GM18951 (cell line): Measurements from ENCODE around the gene KIAA0040.

Source experiments
- POLR2A ChIP-seq: IDR thresholded peaks from 4 replicates; pipeline ENCODE4 v1.6.1; 2011; ENCODE audit warnings: mild to moderate bottlenecking; ENCODE audit not compliant: insufficient read length, insufficient read depth; ENCODE audit errors: extremely low read depth
- in situ Hi-C: fragments of 300-500 bp; cut with MboI; formaldehyde crosslinking; loops from one replicate; pipeline ENCODE4 v1.12.0; 2022; ENCODE audit warnings: low sequenced_read_pairs, mixed read lengths, inconsistent platforms; ENCODE audit not compliant: unreplicated experiment

Gene KIAA0040

GRCh38 chr1:175193527-175193910, 943 bp upstream of the KIAA0040 start:
- in situ Hi-C loops = no loop called here
- no peak for TF ChIP-seq POLR2A

GRCh38 chr1:175192111-175192629, 406 bp downstream of the KIAA0040 start:
- no peak for TF ChIP-seq POLR2A
- in situ Hi-C loops = no loop called here

- in situ Hi-C loops = no loop called here
- TF ChIP-seq POLR2A = no peak
Measured at GRCh38 chr1:175191659-175192058, 917 bp downstream of the KIAA0040 start.

GRCh38 chr1:175188936-175189335, 3.6 kb downstream of the KIAA0040 start:
- no peak for TF ChIP-seq POLR2A
- in situ Hi-C loops = no loop called here

GRCh38 chr1:175186433-175187160, 6.0 kb downstream of the KIAA0040 start:
- in situ Hi-C loops = no loop called here
- TF ChIP-seq POLR2A = no peak

- TF ChIP-seq POLR2A = no peak
Measured at GRCh38 chr1:175185903-175186302, 6.7 kb downstream of the KIAA0040 start.

GRCh38 chr1:175183586-175183985, 9.0 kb downstream of the KIAA0040 start:
- in situ Hi-C loops = no loop called here
- no peak for TF ChIP-seq POLR2A

More at GRCh38 chr1:175185903-175186302, 6.7 kb downstream of the KIAA0040 start:
- in situ Hi-C loops = no loop called here

GRCh38 chr1:175182201-175182746, 10.3 kb downstream of the KIAA0040 start:
- in situ Hi-C loops = no loop called here
- TF ChIP-seq POLR2A = no peak

GRCh38 chr1:175179837-175180590, 12.6 kb downstream of the KIAA0040 start:
- no peak for TF ChIP-seq POLR2A
- in situ Hi-C loops = no loop called here

GRCh38 chr1:175178456-175178855, 14.1 kb downstream of the KIAA0040 start:
- in situ Hi-C loops = no loop called here
- no peak for TF ChIP-seq POLR2A

GRCh38 chr1:175178056-175178455, 14.5 kb downstream of the KIAA0040 start:
- TF ChIP-seq POLR2A = no peak
- in situ Hi-C loops = no loop called here

- in situ Hi-C loops = no loop called here
Measured at GRCh38 chr1:175176246-175176645, 16.3 kb downstream of the KIAA0040 start.

GRCh38 chr1:175174309-175175102, 18.1 kb downstream of the KIAA0040 start:
- no peak for TF ChIP-seq POLR2A
- in situ Hi-C loops = no loop called here

More at GRCh38 chr1:175176246-175176645, 16.3 kb downstream of the KIAA0040 start:
- no peak for TF ChIP-seq POLR2A

GRCh38 chr1:175173531-175173930, 19.0 kb downstream of the KIAA0040 start:
- in situ Hi-C loops = no loop called here
- TF ChIP-seq POLR2A = no peak
